ENCODE results near the gene RNF144A. TPM values are rescaled to one million over a fixed set of nuclear protein-coding genes. Genes with fewer than 3 reads are reported as not detected.

RNF144A gene
- total RNA-seq, 1 experiment from 2014 or later, result 13.6 TPM

- ChIA-PET CTCF (no interaction called here), POLR2A (ENCODE audit: low non-redundant PET) (no interaction called here)
- H3K27ac ChIP-seq (ENCODE audit: low read depth, low read length, poor library complexity, severe bottlenecking), result no peak overlapping the region
- BruUV-seq (replicated peaks), result no TSS peak
- intact Hi-C loops (cut with micrococcal nuclease; ENCODE audit: unreplicated experiment), result no loop called here
- no peaks in the 10 kb centered on the region for H3K9me3 ChIP-seq (ENCODE audit: low read depth, low read length, poor library complexity, severe bottlenecking)
- no peak overlapping the region for H3K4me3 ChIP-seq (ENCODE audit: low read depth, low read length, poor library complexity, severe bottlenecking)
- H3K27me3 ChIP-seq (replicated peaks; ENCODE audit: insufficient read depth, low read depth, low read length, poor library complexity), result no peaks in the 10 kb centered on the region
- no peaks in the 10 kb centered on the region for H3K4me1 ChIP-seq (ENCODE audit: insufficient read depth, low read length, poor library complexity, severe bottlenecking)
- no peaks in the 10 kb centered on the region for H3K36me3 ChIP-seq (ENCODE audit: insufficient read depth, low read length, poor library complexity, severe bottlenecking)
- DNase-seq (ENCODE audit: low spot score), result no peak
- no peak for TF ChIP-seq CTCF (conservative IDR thresholded peaks at IDR 0.05; ENCODE audit: low read depth, low read length)
These were observed 90.9 kb downstream of the RNF144A start for GRCh38 chr2:7007846-7008741.

- Histone ChIP-seq H3K27ac (ENCODE audit: low read depth, low read length, poor library complexity, severe bottlenecking) (no peak overlapping the region), H3K4me1 (ENCODE audit: insufficient read depth, low read length, poor library complexity, severe bottlenecking) (no peaks in the 10 kb centered on the region), H3K27me3 (replicated peaks; ENCODE audit: insufficient read depth, low read depth, low read length, poor library complexity) (no peaks in the 10 kb centered on the region), H3K36me3 (ENCODE audit: insufficient read depth, low read length, poor library complexity, severe bottlenecking) (no peaks in the 10 kb centered on the region), H3K9me3 (ENCODE audit: low read depth, low read length, poor library complexity, severe bottlenecking) (no peaks in the 10 kb centered on the region), H3K4me3 (ENCODE audit: low read depth, low read length, poor library complexity, severe bottlenecking) (no peak overlapping the region)
- BruUV-seq (replicated peaks), result no TSS peak
- POLR2A ChIA-PET (ENCODE audit: low non-redundant PET), result no interaction called here
- CTCF ChIA-PET, result no interaction called here
- intact Hi-C loops (cut with micrococcal nuclease; ENCODE audit: unreplicated experiment), result no loop called here
- no peak for DNase-seq (ENCODE audit: low spot score)
- TF ChIP-seq CTCF (conservative IDR thresholded peaks at IDR 0.05; ENCODE audit: low read depth, low read length), result no peak
- no peak for TF ChIP-seq EZH2 (IDR thresholded peaks at IDR 0.05; ENCODE audit: borderline replicate concordance, low read depth, low read length, poor library complexity, severe bottlenecking)
These were observed 92.1 kb downstream of the RNF144A start for GRCh38 chr2:7009207-7009911.

- intact Hi-C loops (cut with micrococcal nuclease; ENCODE audit: unreplicated experiment), result no loop called here
- H3K36me3 ChIP-seq (ENCODE audit: insufficient read depth, low read length, poor library complexity, severe bottlenecking), result no peaks in the 10 kb centered on the region
- TF ChIP-seq EZH2 (IDR thresholded peaks at IDR 0.05; ENCODE audit: borderline replicate concordance, low read depth, low read length, poor library complexity, severe bottlenecking), result no peak
- TF ChIP-seq CTCF (conservative IDR thresholded peaks at IDR 0.05; ENCODE audit: low read depth, low read length), result no peak
- DNase-seq (ENCODE audit: low spot score), result no peak
- peaks cover 3% of the 10 kb centered on the region for H3K4me1 ChIP-seq (ENCODE audit: insufficient read depth, low read length, poor library complexity, severe bottlenecking)
- H3K9me3 ChIP-seq (ENCODE audit: low read depth, low read length, poor library complexity, severe bottlenecking), result no peaks in the 10 kb centered on the region
- H3K27ac ChIP-seq (ENCODE audit: low read depth, low read length, poor library complexity, severe bottlenecking), result no peak overlapping the region
- H3K27me3 ChIP-seq (replicated peaks; ENCODE audit: insufficient read depth, low read depth, low read length, poor library complexity), result no peaks in the 10 kb centered on the region
- no peak overlapping the region for H3K4me3 ChIP-seq (ENCODE audit: low read depth, low read length, poor library complexity, severe bottlenecking)
- ChIA-PET CTCF (no interaction called here), POLR2A (ENCODE audit: low non-redundant PET) (no interaction called here)
- no TSS peak for BruUV-seq (replicated peaks)
These were observed 93.3 kb downstream of the RNF144A start for GRCh38 chr2:7010391-7011054.

All from A673 (cell line).